SK-N-SH (cell line): ENCODE results near the gene HOXA5.

ENCODE experiments used
- EP300 ChIP-seq, 2 experiments: IDR thresholded peaks; 2 replicates each; pipeline versions ENCODE4 v1.4.0 to v1.6.1; 2012; ENCODE audit warnings: borderline replicate concordance in 1 of 2, low read depth in 1 of 2, low read length in 1 of 2
- FOSL2 ChIP-seq: IDR thresholded peaks from 2 replicates; pipeline ENCODE4 v1.4.0; 2012; ENCODE audit warnings: low read depth, mild to moderate bottlenecking, moderate library complexity, borderline replicate concordance
- GATA2 ChIP-seq: sonication (generic); formaldehyde crosslinking; IDR thresholded peaks from 2 replicates; pipeline ENCODE4 v1.5.0; 2020; ENCODE audit warnings: mild to moderate bottlenecking, missing genetic modification reagents
- IRF3 ChIP-seq: fragments of 150-350 bp; IDR thresholded peaks from 2 replicates; pipeline ENCODE4 v1.6.1; 2016; ENCODE audit warnings: mild to moderate bottlenecking, low read depth, low read length
- JUND ChIP-seq: IDR thresholded peaks from 2 replicates; pipeline ENCODE4 v1.4.0; 2012
- POLR2AphosphoS5 ChIP-seq: IDR thresholded peaks from 2 replicates; pipeline ENCODE4 v1.6.1; 2012; ENCODE audit warnings: low read depth, low read length
- TEAD4 ChIP-seq: IDR thresholded peaks from 2 replicates; pipeline ENCODE4 v1.4.0; 2012; ENCODE audit warnings: mild to moderate bottlenecking, borderline replicate concordance; ENCODE audit not compliant: insufficient read depth
- TF ChIP-seq, protein P1 (sequence below): fragments of 200-600 bp; sonication (generic); IDR thresholded peaks from 2 replicates; pipeline ENCODE4 v1.6.1; 2017; ENCODE audit warnings: antibody characterized with exemption, mild to moderate bottlenecking, moderate library complexity

DNA sequence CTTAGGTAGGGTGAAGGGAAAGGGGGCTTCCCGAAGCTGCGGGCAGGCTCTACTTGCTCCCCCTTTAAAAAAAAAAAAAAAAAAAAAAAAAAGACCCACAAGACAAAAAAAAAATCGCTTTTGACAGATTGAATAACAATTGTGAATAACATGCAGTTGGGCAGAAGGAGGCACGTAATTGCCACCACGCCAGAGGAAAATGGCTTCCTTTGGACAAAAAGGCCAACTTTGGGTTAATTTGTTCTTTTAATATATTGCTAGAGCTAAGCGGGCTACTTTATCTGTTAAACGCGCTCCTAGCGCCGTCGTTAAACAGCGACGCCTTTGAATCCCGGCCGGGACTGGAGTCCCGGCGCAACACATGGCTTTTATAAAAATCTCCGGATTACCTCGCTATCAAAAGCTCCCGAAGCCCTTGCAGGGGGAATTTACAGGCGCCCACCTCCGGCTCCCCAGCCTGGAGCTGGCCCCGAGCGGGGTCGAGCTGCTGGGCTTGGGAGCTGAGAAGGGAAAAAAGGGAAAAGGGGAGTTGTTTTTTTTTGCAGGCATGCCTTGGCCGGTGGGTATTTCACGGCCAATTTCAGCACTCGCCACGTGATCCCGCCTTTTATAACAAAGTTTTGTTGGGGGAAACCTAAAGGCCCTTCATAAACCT, 40.3 kb upstream of the HOXA5 start:
- TF ChIP-seq TEAD4 = no peak
- TF ChIP-seq POLR2AphosphoS5 = no peak
- TF ChIP-seq, protein P1, sequence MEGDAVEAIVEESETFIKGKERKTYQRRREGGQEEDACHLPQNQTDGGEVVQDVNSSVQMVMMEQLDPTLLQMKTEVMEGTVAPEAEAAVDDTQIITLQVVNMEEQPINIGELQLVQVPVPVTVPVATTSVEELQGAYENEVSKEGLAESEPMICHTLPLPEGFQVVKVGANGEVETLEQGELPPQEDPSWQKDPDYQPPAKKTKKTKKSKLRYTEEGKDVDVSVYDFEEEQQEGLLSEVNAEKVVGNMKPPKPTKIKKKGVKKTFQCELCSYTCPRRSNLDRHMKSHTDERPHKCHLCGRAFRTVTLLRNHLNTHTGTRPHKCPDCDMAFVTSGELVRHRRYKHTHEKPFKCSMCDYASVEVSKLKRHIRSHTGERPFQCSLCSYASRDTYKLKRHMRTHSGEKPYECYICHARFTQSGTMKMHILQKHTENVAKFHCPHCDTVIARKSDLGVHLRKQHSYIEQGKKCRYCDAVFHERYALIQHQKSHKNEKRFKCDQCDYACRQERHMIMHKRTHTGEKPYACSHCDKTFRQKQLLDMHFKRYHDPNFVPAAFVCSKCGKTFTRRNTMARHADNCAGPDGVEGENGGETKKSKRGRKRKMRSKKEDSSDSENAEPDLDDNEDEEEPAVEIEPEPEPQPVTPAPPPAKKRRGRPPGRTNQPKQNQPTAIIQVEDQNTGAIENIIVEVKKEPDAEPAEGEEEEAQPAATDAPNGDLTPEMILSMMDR = no peak
- no peak for TF ChIP-seq IRF3
- no peak for TF ChIP-seq FOSL2
- no peak for TF ChIP-seq JUND
- no peak for TF ChIP-seq EP300 (IDR thresholded peaks at IDR 0.05; ENCODE audit: borderline replicate concordance in 1 of 2, low read depth in 1 of 2, low read length in 1 of 2)
- no peak for TF ChIP-seq GATA2 (CRISPR knock-in tag)
